Naive thymus-derived CD4-positive, alpha-beta T cell (primary cell): ENCODE data around the gene LPCAT1. TPM values are rescaled to one million over a fixed set of nuclear protein-coding genes. Genes with fewer than 3 reads are reported as not detected.

Experiments used
- ATAC-seq: fragments of 150-1000 bp; cut with Tn5 transposase; 2 replicates; pipeline ENCODE4 v1.10.0; 2021; ENCODE audit warnings: mild to moderate bottlenecking, moderate library complexity
- CTCF ChIA-PET: fragments of 350-600 bp; sonication (Branson Sonifier 250); formaldehyde crosslinking; loops from one replicate; lab custom pipeline; 2021; ENCODE audit warnings: antibody characterized with exemption; lab: Charles Lee
- POLR2A ChIA-PET: fragments of 350-600 bp; sonication (Branson Sonifier 250); formaldehyde crosslinking; loops from one replicate; lab custom pipeline; 2021; ENCODE audit warnings: antibody characterized with exemption, inconsistent platforms; lab: Charles Lee
- DNase-seq, 9 donors: peaks; one replicate each; pipeline versions ENCODE4 v3.0.0 to v3.0.0-alpha.2; 2020 to 2022; ENCODE audit warnings: mixed read lengths in 1 of 9
- H3K27ac ChIP-seq: one replicate; pipeline ENCODE4 v1.7.0; 2013; ENCODE audit warnings: mild to moderate bottlenecking, low read depth, low read length, moderate library complexity
- H3K27me3 ChIP-seq, 2 donors: one replicate each; pipeline ENCODE4 v1.7.0; 2013; ENCODE audit warnings: low read length in 2 of 2, mild to moderate bottlenecking in 2 of 2, moderate library complexity in 2 of 2; ENCODE audit not compliant: control insufficient read depth in 2 of 2, insufficient read depth in 2 of 2
- H3K36me3 ChIP-seq, 3 experiments: 1 replicate in 2 of 3; 2 replicates in 1 of 3; pipeline ENCODE4 v1.7.0; 2013; ENCODE audit warnings: low read length in 3 of 3, mild to moderate bottlenecking in 3 of 3, moderate library complexity in 1 of 3; ENCODE audit not compliant: insufficient read depth in 3 of 3, control insufficient read depth in 2 of 3
- H3K4me1 ChIP-seq, 2 donors: one replicate each; pipeline ENCODE4 v1.7.0; 2013; ENCODE audit warnings: low read length in 2 of 2, mild to moderate bottlenecking in 2 of 2, moderate library complexity in 1 of 2; ENCODE audit not compliant: control insufficient read depth in 2 of 2, insufficient read depth in 2 of 2
- H3K4me3 ChIP-seq: 2 replicates; pipeline ENCODE4 v1.7.0; 2013; ENCODE audit warnings: mild to moderate bottlenecking, low read length
- H3K9me3 ChIP-seq, 3 experiments: 1 replicate in 2 of 3; 2 replicates in 1 of 3; pipeline ENCODE4 v1.7.0; 2013; ENCODE audit warnings: low read length in 3 of 3; ENCODE audit not compliant: control insufficient read depth in 2 of 3
- H3K27ac Mint-ChIP-seq, 9 donors: one replicate each; pipeline ENCODE4 v1.8.0; 2020 to 2022; ENCODE audit warnings: mixed read lengths in 9 of 9, mild to moderate bottlenecking in 8 of 9, moderate library complexity in 5 of 9, inconsistent platforms in 2 of 9
- H3K27me3 Mint-ChIP-seq, 5 donors: one replicate each; pipeline ENCODE4 v1.8.0; 2021 to 2022; ENCODE audit warnings: mixed read lengths in 5 of 5, mild to moderate bottlenecking in 1 of 5
- H3K36me3 Mint-ChIP-seq, 5 donors: one replicate each; pipeline ENCODE4 v1.8.0; 2020 to 2022; ENCODE audit warnings: mixed read lengths in 5 of 5, mild to moderate bottlenecking in 3 of 5, inconsistent platforms in 1 of 5
- H3K4me1 Mint-ChIP-seq, 7 donors: one replicate each; pipeline ENCODE4 v1.8.0; 2020 to 2022; ENCODE audit warnings: mixed read lengths in 7 of 7, mild to moderate bottlenecking in 3 of 7, inconsistent platforms in 1 of 7
- H3K4me3 Mint-ChIP-seq, 10 donors: one replicate each; pipeline ENCODE4 v1.8.0; 2020 to 2022; ENCODE audit warnings: mild to moderate bottlenecking in 10 of 10, mixed read lengths in 10 of 10, moderate library complexity in 6 of 10, inconsistent platforms in 2 of 10
- H3K9me3 Mint-ChIP-seq, 11 donors: one replicate each; pipeline ENCODE4 v1.8.0; 2020 to 2022; ENCODE audit warnings: mixed read lengths in 11 of 11, mild to moderate bottlenecking in 4 of 11, inconsistent platforms in 1 of 11, moderate library complexity in 1 of 11
- intact Hi-C, 2 donors: fragments of 100-400 bp; cut with micrococcal nuclease; formaldehyde crosslinking; loops; one replicate each; pipeline ENCODE4 v1.15.1; 2023
- polyA plus RNA-seq, 2 donors: library from polyadenylated mRNA; unstranded; fragments of 300-500 nt; fragmentation: Illumina TruSeq; gene quantifications; one replicate each; pipeline ENCODE4 v1.2.3, GENCODE V29; 2021
- total RNA-seq, 6 experiments: library from RNA in 5 of 6; stranded (reverse) in 5 of 6; gene quantifications; 1 replicate in 5 of 6; 2 replicates in 1 of 6; pipeline ENCODE4 v1.2.3 and lab custom pipeline; 2021 to 2026

Gene LPCAT1
- total and polyA plus RNA-seq, 7 experiments from 2014 or later = 9.9 to 89.4 (median 40.9) TPM

DNA sequence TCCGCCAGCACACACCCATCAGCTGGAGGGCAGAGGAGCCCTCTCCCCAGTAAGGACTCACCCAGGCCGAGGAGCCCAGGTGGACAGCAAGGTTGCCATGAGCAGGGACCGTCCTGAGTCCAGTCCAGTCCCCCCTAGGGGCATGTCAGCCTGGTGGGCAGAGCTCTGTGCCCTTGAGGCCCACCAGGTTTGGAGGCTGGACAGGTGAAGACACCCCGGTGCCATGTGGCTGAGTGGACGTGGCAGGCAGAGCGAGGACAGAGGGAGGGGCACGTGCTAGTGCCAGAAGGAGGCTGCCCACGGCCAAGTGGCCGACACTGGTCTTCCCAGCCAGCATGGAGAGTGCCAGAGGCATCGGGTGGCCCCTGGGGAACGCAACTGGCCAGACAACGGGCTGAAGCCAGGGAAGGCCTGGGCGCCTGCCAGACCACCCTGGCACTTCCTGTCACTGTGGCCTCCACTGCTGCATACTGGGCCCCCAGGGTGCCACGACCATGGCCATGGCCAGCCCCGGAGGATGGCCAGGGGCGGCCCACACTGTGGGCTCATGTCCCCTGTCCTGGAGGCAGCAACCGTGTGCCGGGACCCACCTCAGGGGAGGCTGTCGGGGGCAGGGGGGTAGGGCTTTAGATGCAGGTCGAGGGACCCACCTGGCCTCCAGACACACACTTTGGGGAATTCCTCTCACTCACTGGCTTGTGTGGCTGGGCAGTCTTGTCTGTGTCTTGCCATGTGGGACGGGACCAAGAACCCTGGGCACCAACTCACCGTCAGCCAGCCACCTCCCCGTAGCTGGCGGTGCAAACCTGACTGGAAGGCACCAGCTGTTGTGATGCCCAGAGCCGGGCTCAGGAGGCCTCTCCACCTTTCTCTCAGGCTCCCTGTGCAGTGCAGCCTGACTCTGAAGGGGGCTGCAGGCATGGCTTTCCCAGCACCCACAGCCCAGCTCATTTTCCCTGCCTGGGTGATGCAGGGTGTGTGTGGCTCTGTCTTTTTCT, 42.3 kb upstream of the LPCAT1 start:
- peaks cover 0 to 18% (median 8%) of the 10 kb centered on the region in 5 donors for H3K36me3 Mint-ChIP-seq
- H3K9me3 Mint-ChIP-seq = peaks cover 0 to 4% (median 0%) of the 10 kb centered on the region in 11 donors
- DNase-seq (no peak), ATAC-seq (no peak)
- Histone ChIP-seq H3K4me1 (no peaks in the 10 kb centered on the region), H3K27me3 (no peaks in the 10 kb centered on the region), H3K27ac (no peak overlapping the region), H3K36me3 (no peaks in the 10 kb centered on the region), H3K9me3 (no peaks in the 10 kb centered on the region), H3K4me3 (no peak overlapping the region)
- H3K27me3 Mint-ChIP-seq = peaks cover 0 to 5% (median 1%) of the 10 kb centered on the region in 5 donors
- ChIA-PET POLR2A (interaction anchor here (0.6 kb wide), 1 partner anchor 38 kb away, joined by 3 read pairs; no protein-coding TSS in a partner anchor), CTCF (no interaction called here)
- H3K4me3 Mint-ChIP-seq = no peak overlapping the region
- intact Hi-C loops = no loop called here
- peaks cover 0 to 7% (median 0%) of the 10 kb centered on the region in 7 donors for H3K4me1 Mint-ChIP-seq
- no peak overlapping the region for H3K27ac Mint-ChIP-seq

DNA sequence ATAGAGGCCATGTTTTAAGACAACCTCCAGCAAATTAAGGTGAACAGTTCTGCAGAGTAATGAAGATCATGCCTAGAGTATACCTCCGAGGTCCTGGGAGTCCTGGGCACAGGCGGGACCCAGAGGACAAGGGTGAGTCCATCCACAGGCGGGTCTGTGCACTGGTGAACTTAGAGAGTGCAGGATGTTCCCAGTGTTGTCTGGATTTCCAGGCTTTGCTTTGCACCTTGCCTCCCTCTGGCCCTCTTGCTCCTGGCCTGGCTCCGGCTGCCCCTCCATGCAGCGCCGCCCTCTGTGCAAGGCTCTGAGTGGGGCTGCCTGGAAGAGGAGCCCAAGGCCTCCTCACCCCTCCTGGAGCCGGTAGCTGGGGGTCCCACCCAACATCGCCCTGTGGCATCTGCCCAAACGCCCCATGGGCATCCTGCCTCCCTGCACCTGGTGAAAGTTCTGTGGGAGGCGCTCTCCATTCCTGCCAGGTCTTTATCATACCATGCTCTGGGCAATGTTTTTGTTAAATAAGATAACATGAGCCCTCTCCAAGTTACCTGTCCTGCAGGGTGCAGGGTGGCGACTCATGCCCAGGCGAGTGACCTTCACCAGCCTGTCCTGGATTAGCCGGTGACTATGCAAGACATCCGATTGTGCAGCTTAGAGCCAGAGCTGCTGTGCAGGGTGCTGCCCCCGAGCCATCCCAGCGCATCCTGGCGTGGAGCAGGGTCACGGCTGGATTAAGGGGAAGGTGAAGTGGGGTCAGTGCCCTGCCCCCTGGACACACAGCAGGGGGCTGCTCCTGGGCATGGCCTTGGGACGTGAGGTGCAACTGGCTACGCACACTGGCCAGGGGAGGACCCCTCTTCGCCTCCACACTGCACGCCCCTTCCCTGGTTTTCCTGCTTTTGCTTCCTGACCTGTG, 41.3 kb upstream of the LPCAT1 start:
- Histone ChIP-seq H3K4me3 (no peak overlapping the region), H3K9me3 (no peaks in the 10 kb centered on the region), H3K27me3 (peaks cover 0 to 1% of the 10 kb centered on the region in 2 donors), H3K36me3 (no peaks in the 10 kb centered on the region), H3K4me1 (no peaks in the 10 kb centered on the region), H3K27ac (no peak overlapping the region)
- DNase-seq (no peak), ATAC-seq (no peak)
- Mint-ChIP-seq H3K9me3 (peaks cover 0 to 2% (median 0%) of the 10 kb centered on the region in 11 donors), H3K4me3 (no peak overlapping the region), H3K27me3 (peaks cover 0 to 12% (median 3%) of the 10 kb centered on the region in 5 donors), H3K27ac (no peak overlapping the region), H3K36me3 (peaks cover 0 to 9% (median under 1%) of the 10 kb centered on the region in 5 donors), H3K4me1 (peaks cover 0 to 5% (median 0%) of the 10 kb centered on the region in 7 donors)
- intact Hi-C loops = no loop called here
- POLR2A ChIA-PET = no interaction called here
- CTCF ChIA-PET = no interaction called here

GRCh38 chr5:1564182-1564748, 40.5 kb upstream of the LPCAT1 start:
- Mint-ChIP-seq H3K27me3 (peaks cover under 1 to 15% (median 6%) of the 10 kb centered on the region in 5 donors), H3K9me3 (peaks cover 0 to 2% (median 0%) of the 10 kb centered on the region in 11 donors), H3K36me3 (peaks cover 0 to 9% (median 0%) of the 10 kb centered on the region in 5 donors), H3K27ac (no peak overlapping the region), H3K4me3 (no peak overlapping the region), H3K4me1 (peaks cover 0 to 5% (median 0%) of the 10 kb centered on the region in 7 donors)
- H3K9me3 ChIP-seq = no peaks in the 10 kb centered on the region
- no peaks in the 10 kb centered on the region for H3K36me3 ChIP-seq
- H3K27me3 ChIP-seq = peaks cover 0 to 3% of the 10 kb centered on the region in 2 donors
- DNase-seq = no peak
- no peak overlapping the region for H3K4me3 ChIP-seq
- ATAC-seq = peak; percentile 95
- ChIA-PET POLR2A (no interaction called here), CTCF (no interaction called here)
- H3K4me1 ChIP-seq = no peaks in the 10 kb centered on the region
- no peak overlapping the region for H3K27ac ChIP-seq
- intact Hi-C loops = no loop called here

- H3K27me3 Mint-ChIP-seq = peaks cover 5 to 20% (median 6%) of the 10 kb centered on the region in 5 donors
- H3K4me1 Mint-ChIP-seq = peaks cover 0 to 5% (median 4%) of the 10 kb centered on the region in 7 donors
- peaks cover 0 to 3% of the 10 kb centered on the region in 2 donors for H3K27me3 ChIP-seq
- H3K4me3 ChIP-seq = no peak overlapping the region
- intact Hi-C loops = no loop called here
- no peaks in the 10 kb centered on the region for H3K9me3 ChIP-seq
- ChIA-PET POLR2A (no interaction called here), CTCF (no interaction called here)
- H3K4me3 Mint-ChIP-seq = no peak overlapping the region
- H3K27ac Mint-ChIP-seq = no peak overlapping the region
- no peak for DNase-seq
- H3K27ac ChIP-seq = no peak overlapping the region
- peak; percentile 3 for ATAC-seq
- H3K9me3 Mint-ChIP-seq = peaks cover 0 to 2% (median 0%) of the 10 kb centered on the region in 11 donors
- H3K36me3 Mint-ChIP-seq = peaks cover 0 to 9% (median 0%) of the 10 kb centered on the region in 5 donors
- H3K4me1 ChIP-seq = no peaks in the 10 kb centered on the region
- no peaks in the 10 kb centered on the region for H3K36me3 ChIP-seq
Observed at GRCh38 chr5:1563617-1564181, 39.9 kb upstream of the LPCAT1 start.

GRCh38 chr5:1563051-1563461, 39.3 kb upstream of the LPCAT1 start:
- intact Hi-C loops = no loop called here
- no peaks in the 10 kb centered on the region for H3K9me3 ChIP-seq
- no peak for DNase-seq
- Mint-ChIP-seq H3K36me3 (peaks cover 0 to 9% (median 0%) of the 10 kb centered on the region in 5 donors), H3K9me3 (peaks cover 0 to 2% (median 0%) of the 10 kb centered on the region in 11 donors), H3K27ac (no peak overlapping the region), H3K4me3 (no peak overlapping the region), H3K4me1 (peaks cover 0 to 5% (median 2%) of the 10 kb centered on the region in 7 donors), H3K27me3 (peaks cover 5 to 24% (median 6%) of the 10 kb centered on the region in 5 donors)
- no peak overlapping the region for H3K4me3 ChIP-seq
- no peak overlapping the region for H3K27ac ChIP-seq
- H3K36me3 ChIP-seq = no peaks in the 10 kb centered on the region
- POLR2A ChIA-PET = no interaction called here
- H3K4me1 ChIP-seq = no peaks in the 10 kb centered on the region
- CTCF ChIA-PET = no interaction called here
- no peak for ATAC-seq
- H3K27me3 ChIP-seq = peaks cover 0 to 3% of the 10 kb centered on the region in 2 donors

DNA sequence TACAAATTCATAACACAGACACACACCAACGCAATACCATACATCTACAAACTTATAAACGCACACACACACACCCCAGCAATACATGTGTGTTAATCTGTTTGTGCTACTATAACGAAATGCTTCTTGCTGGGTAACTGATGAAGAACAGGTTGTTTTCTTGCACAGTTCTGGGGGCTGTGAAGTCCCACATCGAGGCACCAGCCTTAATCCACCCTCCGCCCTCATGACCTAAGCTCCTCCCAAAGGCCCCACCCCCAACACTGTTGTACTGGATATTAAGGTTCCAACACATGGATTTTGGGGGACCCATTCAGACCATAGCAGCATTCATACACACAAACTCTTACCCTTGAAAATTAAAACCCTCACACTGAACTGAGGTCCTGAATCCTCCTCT, 38.8 kb upstream of the LPCAT1 start:
- no peak for DNase-seq
- POLR2A ChIA-PET = no interaction called here

More for the DNA sequence above, 38.8 kb upstream of the LPCAT1 start:
- H3K9me3 Mint-ChIP-seq = peaks cover 0 to 2% (median 0%) of the 10 kb centered on the region in 11 donors
- Histone ChIP-seq H3K4me3 (no peak overlapping the region), H3K27ac (no peak overlapping the region), H3K9me3 (no peaks in the 10 kb centered on the region), H3K27me3 (peaks cover 0 to 3% of the 10 kb centered on the region in 2 donors), H3K4me1 (no peaks in the 10 kb centered on the region), H3K36me3 (no peaks in the 10 kb centered on the region)
- CTCF ChIA-PET = no interaction called here
- ATAC-seq = no peak
- intact Hi-C loops = no loop called here
- peaks cover 0 to 5% (median 2%) of the 10 kb centered on the region in 7 donors for H3K4me1 Mint-ChIP-seq
- peaks cover 5 to 26% (median 6%) of the 10 kb centered on the region in 5 donors for H3K27me3 Mint-ChIP-seq
- H3K4me3 Mint-ChIP-seq = no peak overlapping the region
- H3K36me3 Mint-ChIP-seq = peaks cover 0 to 8% (median 0%) of the 10 kb centered on the region in 5 donors
- H3K27ac Mint-ChIP-seq = no peak overlapping the region
